GM06990 (cell line): ENCODE results near the gene SOX18.
A peak's percentile ranks its signal among the peaks of the same experiment; 100 is the strongest.

ENCODE experiments used
- DNase-seq: peaks from one replicate; pipeline ENCODE4 v3.0.0-alpha.2; 2011; ENCODE audit not compliant: insufficient read length; ENCODE audit errors: extremely low read depth
- H3K27me3 ChIP-seq: replicated peaks from 2 replicates; pipeline ENCODE4 v1.6.0; 2011; ENCODE audit warnings: low read length; ENCODE audit not compliant: control insufficient read depth, insufficient read depth
- H3K36me3 ChIP-seq: 2 replicates; pipeline ENCODE4 v1.5.1; 2011; ENCODE audit warnings: low read length; ENCODE audit not compliant: control insufficient read depth, insufficient read depth
- H3K4me3 ChIP-seq: replicated peaks from 2 replicates; pipeline ENCODE4 v1.5.1; 2011; ENCODE audit warnings: low read depth, mild to moderate bottlenecking, control low read depth, low read length
- CTCF ChIP-seq: IDR thresholded peaks from 2 replicates; pipeline ENCODE4 v1.5.1; 2011; ENCODE audit warnings: low read length, control low read depth, mild to moderate bottlenecking, inconsistent platforms; ENCODE audit not compliant: insufficient read depth, poor library complexity, severe bottlenecking

Gene SOX18

DNA sequence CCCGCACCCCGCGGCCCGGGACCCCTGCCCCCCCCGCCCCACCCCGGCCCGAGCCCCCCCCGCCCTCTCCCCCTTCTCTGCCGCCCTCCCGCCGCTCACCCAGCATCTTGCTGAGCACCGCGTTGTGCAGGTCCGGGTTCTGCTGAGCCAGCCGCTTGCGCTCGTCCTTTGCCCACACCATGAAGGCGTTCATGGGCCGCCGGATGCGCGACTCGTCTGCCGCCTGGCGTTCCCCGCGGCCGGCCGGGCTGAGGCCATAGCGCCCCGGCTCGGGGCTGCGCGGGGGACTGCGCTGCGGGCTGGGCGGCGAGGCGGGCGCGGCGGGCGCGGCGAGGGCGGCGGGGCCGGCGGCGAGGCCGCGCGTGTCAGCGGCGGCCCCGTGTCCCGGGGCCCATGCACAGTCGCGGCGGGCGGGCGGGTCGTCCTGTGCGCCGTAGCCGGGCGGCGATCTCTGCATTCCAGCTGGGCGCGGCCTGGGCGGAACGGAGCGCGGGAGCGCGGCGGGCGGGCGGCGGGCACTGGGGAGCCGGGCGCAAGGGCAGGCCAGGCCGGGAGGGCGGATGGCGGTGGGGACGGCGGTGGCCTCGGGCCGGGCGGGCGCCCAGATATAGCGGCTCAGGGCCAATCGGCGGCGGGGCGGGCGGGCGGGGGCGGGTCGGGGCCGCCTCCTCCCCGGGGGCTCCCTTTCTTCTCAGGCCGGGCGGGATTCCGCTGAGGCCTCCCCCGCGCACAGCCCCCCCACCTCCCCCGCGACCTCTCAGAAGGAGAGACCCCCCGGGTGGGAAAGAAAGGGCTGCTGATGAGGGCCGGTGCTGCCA, at the start of gene SOX18:
SOX18 (minus strand) TSS at position 580 of the 818 bp plus-strand sequence; CDS start at position 457, 123 bp downstream.
- DNase-seq, result no peak

DNA sequence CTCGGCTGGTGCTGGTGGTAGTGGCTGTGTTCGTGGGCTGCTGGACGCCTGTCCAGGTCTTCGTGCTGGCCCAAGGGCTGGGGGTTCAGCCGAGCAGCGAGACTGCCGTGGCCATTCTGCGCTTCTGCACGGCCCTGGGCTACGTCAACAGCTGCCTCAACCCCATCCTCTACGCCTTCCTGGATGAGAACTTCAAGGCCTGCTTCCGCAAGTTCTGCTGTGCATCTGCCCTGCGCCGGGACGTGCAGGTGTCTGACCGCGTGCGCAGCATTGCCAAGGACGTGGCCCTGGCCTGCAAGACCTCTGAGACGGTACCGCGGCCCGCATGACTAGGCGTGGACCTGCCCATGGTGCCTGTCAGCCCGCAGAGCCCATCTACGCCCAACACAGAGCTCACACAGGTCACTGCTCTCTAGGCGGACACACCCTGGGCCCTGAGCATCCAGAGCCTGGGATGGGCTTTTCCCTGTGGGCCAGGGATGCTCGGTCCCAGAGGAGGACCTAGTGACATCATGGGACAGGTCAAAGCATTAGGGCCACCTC, 49.1 kb upstream of the SOX18 start:
- Histone ChIP-seq H3K27me3 (peaks cover 1% of the 10 kb centered on the region; the same call in 1 of the 2 replicates), H3K4me3 (no peak overlapping the region), H3K36me3 (no peaks in the 10 kb centered on the region)
- no peak for TF ChIP-seq CTCF
- DNase-seq, result no peak

More for the DNA sequence above, at the start of gene SOX18:
- Histone ChIP-seq H3K27me3 (no peaks in the 10 kb centered on the region; the same call in 1 of the 2 replicates), H3K36me3 (no peaks in the 10 kb centered on the region), H3K4me3 (no peak within 1 kb of the TSS)
- TF ChIP-seq CTCF, result peak; percentile 23

GRCh38 chr20:64096535-64096934, 47.1 kb upstream of the SOX18 start:
- H3K4me3 ChIP-seq, result no peak overlapping the region
- H3K36me3 ChIP-seq, result no peaks in the 10 kb centered on the region
- TF ChIP-seq CTCF, result no peak
- H3K27me3 ChIP-seq, result no peaks in the 10 kb centered on the region
- DNase-seq, result no peak

- no peak overlapping the region for H3K4me3 ChIP-seq
- H3K27me3 ChIP-seq, result no peaks in the 10 kb centered on the region
- no peak for TF ChIP-seq CTCF
- DNase-seq, result no peak
- H3K36me3 ChIP-seq, result no peaks in the 10 kb centered on the region
Measured at GRCh38 chr20:64095927-64096326, 46.5 kb upstream of the SOX18 start.

- Histone ChIP-seq H3K36me3 (no peaks in the 10 kb centered on the region), H3K4me3 (no peak overlapping the region), H3K27me3 (no peaks in the 10 kb centered on the region)
- no peak for DNase-seq
- TF ChIP-seq CTCF, result no peak
Measured at GRCh38 chr20:64095455-64095854, 46.0 kb upstream of the SOX18 start.
